Stimulated activated CD4-positive, alpha-beta T cell treated with anti-CD3 and anti-CD28 coated beads, Interleukin-12 subunit alpha, Interleukin-12 subunit beta, amount 100 ng/mL, for 24 hours (primary cell): ENCODE results near the gene DVL3.
"Not testable (repeated sequence)": the region's sequence is repeated elsewhere in the genome, so short reads cannot be mapped to it uniquely, and the experiment has no call there.

Source experiments
- DNase-seq, 2 experiments: peaks; one replicate each; pipeline ENCODE4 v3.0.0-alpha.2; 2020; ENCODE audit warnings: low read depth in 2 of 2

Gene DVL3

GRCh38 chr3:184154885-184155643, at the start of gene DVL3:
TSS of gene DVL3 (plus strand) at chr3:184155377. CDS start at chr3:184155636, 259 bp downstream.
- peak in 1 of 2 experiments; percentile 24 for DNase-seq

DNA sequence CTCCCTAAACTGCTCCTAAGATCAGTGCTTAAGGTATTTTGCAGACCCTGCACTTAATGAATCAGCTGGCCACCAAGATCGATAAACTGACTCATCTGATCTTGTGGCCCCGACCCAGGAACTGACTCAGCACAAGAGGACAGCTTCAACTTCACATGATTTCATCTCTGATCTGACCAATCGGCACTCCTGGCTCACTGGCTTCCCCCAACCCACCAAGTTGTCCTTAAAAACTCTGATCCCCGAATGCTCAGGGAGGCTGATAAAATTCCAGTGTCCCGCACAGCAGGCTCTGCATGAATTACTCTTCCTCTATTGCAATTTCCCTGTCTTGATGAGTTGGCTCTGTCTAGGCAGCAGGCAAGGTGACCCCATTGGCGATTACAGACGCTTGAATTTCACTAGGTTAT, 44.9 kb upstream of the DVL3 start:
- no peak for DNase-seq

DNA sequence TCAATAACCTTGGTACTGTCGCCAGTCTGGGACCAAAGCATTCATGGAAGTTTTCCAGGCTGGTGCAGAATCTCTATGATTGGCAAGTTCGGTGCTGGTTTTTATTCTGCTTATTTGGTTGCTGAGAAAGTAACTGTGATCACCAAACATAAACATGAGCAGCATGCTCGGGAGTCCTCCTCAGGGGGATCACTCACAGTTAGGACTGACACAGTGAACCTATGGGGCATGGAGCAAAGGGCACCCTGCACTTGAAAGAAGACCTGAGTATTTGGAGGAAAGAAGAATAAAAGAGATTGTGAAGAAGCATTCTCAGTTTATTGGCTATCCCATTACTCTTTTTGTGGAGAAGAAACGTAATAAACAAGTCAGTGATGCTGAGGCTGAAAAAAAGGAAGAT, 39.2 kb upstream of the DVL3 start:
- DNase-seq: no peak

- DNase-seq: no peak
These were observed 37.5 kb upstream of the DVL3 start for GRCh38 chr3:184117636-184118035.

- DNase-seq: not testable (repeated sequence)
These were observed 34.1 kb upstream of the DVL3 start for GRCh38 chr3:184121031-184121430.

DNA sequence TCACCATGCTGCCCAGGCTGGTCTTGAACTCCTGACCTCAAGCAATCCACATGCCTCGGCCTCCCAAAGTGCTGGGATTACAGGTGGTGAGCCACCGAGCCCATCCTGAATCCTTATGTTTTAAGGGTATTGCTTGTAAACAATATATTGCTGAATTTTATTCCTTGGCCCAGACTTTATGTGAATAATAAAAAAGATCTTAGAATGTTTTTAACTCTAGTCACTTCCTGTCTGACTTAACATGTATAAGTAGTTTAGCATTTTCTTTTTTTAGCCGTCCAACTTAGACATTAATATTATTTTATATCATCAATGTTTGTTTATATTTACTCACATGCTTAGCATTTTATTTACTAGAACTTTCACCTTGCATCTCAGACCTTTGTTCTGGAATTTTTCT, 29.2 kb upstream of the DVL3 start:
- DNase-seq: no peak

GRCh38 chr3:184129012-184129411, 26.2 kb upstream of the DVL3 start:
- DNase-seq: no peak

DNA sequence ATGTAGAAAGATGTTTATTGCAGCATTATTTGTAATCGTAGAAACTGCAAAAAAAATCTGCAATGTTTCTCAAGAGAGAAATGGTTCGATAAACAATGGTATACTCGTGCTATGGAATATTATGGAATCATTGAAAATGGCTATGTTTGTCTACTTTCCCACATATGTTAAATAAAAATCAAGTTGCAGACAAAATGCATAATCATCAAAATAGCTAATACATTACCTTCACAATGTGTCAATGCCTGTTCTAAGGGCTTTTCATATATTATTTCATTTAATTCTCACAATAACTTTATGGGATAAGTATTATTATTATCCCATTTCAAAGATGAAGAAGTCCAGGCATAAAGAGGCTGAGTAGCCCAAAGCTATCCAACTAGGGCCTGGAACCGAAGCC, 22.2 kb upstream of the DVL3 start:
- no peak for DNase-seq

DNA sequence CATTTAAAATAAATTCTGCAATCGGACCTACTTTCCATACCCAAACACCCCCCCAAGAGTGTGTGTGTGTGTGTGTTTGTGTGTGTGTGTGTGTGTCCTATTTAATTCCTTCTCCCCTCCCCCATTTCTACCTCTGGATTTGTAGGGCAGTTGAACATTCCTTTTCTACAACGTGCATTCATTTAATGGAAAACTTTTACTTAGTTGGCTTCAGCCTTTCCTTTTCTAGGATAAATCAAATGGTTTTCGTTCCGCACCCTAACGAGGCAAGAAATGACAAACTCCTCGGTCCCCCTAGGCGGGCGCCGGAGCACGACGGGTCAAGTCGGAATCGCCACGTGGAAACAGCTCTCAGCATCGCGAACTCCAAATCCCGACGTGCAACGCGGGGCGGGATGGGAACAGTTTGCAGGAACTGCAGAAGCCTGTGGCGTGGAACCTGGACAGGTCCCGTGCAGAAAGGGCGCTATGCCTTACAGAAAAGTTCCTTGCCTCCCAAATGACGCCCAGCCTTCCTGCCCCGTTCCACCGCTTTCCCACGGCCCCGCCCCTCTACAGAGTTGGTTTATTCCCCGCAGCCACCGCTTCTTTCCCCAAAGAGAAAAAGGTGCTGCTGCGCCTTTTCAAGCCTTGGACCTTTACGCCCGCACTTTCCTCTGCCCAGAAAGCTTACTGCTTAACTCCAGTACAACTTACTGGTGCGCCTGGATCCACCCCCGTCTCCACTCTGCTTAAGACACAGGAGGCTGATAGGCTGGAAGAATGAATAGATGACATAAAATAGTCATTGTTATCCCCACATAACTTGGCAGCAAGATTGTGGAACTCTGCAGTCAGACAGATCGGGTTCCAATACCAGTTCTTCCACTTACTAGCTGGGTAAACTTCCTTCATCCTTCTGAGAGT, 21.1 kb upstream of the DVL3 start:
- DNase-seq: peak; percentile 46 to 70

- no peak for DNase-seq
These were observed 20.4 kb upstream of the DVL3 start for GRCh38 chr3:184134746-184135148.

DNA sequence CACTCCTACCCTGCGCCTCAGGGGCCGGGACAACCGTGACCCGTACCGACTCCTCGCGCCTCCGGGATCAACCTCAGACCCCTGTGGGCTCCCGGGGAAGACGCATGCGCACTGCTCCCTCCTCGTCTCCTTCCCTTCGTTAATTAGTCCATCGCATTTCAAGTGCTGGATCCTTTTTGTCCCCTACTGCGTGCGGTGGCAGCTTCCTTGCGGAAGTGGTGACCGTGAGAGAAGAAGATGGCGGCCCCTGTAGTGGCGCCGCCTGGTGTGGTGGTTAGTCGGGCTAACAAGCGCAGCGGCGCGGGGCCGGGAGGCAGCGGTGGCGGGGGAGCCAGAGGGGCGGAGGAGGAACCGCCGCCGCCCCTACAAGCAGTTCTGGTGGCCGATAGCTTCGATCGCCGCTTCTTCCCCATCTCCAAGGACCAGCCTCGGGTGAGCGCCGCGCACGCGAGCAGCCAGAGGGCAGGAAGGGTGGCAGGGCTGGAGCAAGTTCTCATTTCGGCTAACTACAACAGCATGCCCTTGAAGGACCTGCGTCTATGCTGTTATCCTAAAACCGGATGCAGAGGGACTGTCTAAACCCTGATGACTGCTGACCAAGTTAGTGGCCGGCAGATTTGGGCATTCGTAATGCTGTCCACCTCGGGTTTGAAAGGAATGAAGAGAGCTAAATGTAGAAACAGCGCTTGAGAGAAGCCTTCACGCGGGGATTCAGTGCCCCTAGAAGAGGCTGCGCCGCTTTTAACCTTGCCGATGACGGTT, 19.8 kb upstream of the DVL3 start, which contains the start of gene EIF2B5:
EIF2B5 (plus strand) TSS at position 210 of the 762 bp plus-strand sequence; CDS start at position 238, 28 bp downstream.
- DNase-seq: peak; percentile 79 to 84

GRCh38 chr3:184135911-184136260, 19.3 kb upstream of the DVL3 start:
- no peak for DNase-seq

DNA sequence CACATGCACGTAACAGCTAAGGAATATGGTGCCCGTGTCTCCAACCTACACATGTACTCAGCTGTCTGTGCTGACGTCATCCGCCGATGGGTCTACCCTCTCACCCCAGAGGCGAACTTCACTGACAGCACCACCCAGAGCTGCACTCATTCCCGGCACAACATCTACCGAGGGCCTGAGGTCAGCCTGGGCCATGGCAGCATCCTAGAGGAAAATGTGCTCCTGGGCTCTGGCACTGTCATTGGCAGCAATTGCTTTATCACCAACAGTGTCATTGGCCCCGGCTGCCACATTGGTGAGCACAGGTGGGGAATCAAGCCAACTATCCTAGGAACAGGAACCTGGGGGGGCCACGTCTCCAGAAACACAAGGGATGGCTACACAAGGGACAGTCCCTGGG, 14.7 kb upstream of the DVL3 start:
- DNase-seq: no peak

GRCh38 chr3:184142199-184142598, 13.0 kb upstream of the DVL3 start:
- no peak for DNase-seq

DNA sequence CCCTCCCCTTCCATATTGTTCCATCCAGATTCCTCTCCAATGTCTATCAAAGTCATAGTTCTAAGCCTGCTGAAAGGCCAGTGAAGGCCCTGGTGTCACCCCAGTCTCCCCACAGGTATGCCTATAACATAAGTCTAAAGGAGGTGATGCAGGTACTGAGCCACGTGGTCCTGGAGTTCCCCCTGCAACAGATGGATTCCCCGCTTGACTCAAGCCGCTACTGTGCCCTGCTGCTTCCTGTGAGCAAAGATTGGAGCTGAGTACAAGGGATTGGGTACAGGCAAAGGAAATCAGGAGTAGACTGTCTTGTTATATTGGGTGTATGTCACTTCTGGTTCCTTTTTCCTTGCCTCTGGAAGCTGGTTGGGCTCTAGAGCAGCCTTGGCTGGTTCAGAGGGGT, 11.8 kb upstream of the DVL3 start:
- DNase-seq: no peak

DNA sequence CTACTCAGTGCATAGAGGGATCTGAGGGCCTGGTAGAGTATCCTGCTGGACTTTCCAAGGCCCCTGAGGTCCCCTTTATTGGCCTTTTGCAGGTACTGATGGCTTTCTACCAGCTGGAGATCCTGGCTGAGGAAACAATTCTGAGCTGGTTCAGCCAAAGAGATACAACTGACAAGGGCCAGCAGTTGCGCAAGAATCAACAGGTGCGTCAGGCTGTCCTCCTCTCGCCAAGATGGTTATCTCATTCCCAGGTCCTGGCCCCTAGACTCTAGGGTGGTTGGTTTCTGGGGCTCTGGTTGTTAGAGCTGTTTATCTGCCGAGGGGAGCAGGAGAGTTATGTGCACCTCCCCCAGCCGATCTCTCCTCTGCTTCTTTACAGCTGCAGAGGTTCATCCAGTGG, 10.7 kb upstream of the DVL3 start:
- no peak for DNase-seq

- DNase-seq: no peak
These were observed 10.1 kb upstream of the DVL3 start for GRCh38 chr3:184145111-184145524.

DNA sequence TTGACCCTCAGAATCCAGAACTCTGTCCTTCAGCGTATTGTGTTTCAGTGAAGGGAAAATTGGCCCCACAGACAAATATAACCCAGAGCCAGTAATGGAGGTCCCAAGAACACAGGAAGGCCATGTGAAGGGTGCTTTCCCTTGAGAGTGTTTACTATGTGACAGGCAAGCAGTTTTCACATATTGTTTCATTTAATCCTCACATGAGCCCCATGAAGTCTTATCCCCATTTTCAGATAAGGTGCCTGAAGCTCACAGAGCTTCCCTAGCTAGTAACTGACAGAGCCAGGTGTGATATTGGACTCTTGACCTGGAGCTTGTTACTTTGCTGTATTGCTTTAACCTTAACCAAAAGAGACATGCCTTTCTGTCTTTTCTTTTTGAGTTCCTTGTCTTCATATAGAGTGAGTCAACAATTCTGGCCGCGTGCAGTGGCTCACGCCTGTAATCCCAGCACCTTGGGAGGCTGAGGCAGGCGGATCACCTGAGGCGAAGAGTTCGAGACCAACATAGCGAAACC, 9.4 kb upstream of the DVL3 start:
- no peak for DNase-seq

- DNase-seq: no peak
These were observed 7.1 kb upstream of the DVL3 start for GRCh38 chr3:184148076-184148475.

- DNase-seq: no peak
These were observed 6.1 kb upstream of the DVL3 start for GRCh38 chr3:184149123-184149522.

DNA sequence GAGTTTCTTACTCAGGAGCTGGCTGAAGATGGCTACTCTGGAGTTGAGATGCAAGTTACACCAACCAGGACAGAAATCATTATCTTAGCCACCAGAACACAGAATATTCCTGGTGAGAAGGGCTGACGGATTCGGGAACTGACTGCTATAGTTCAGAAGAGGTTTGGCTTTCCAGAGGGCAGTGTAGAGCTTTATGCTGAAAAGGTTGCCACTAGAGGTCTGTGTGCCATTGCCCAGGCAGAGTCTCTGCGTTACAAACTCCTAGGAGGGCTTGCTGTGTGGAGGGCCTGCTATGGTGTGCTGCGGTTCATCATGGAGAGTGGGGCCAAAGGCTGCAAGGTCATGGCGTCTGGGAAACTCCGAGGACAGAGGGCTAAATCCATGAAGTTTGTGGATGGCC, 5.4 kb upstream of the DVL3 start:
- not testable (repeated sequence) for DNase-seq
